Activated CD4-positive, alpha-beta T cell treated with anti-CD3 and anti-CD28 coated beads, Interleukin-2, amount 10 ng/mL, durations not matched to agents 7 days and 5 days (primary cell): Measurements from ENCODE around the gene TRPV3. TPM values are rescaled to one million over a fixed set of nuclear protein-coding genes. Genes with fewer than 3 reads are reported as not detected.

ENCODE experiments used
- CTCF ChIA-PET: fragments of 350-600 bp; sonication (Branson Sonifier 250); formaldehyde crosslinking; loops from one replicate; lab custom pipeline; 2021; ENCODE audit warnings: antibody characterized with exemption; lab: Charles Lee
- POLR2A ChIA-PET: fragments of 350-600 bp; sonication (Branson Sonifier 250); formaldehyde crosslinking; loops from one replicate; lab custom pipeline; 2021; ENCODE audit warnings: antibody characterized with exemption; lab: Charles Lee
- DNase-seq: peaks from one replicate; pipeline ENCODE4 v3.0.0-alpha.2; 2020
- H3K27ac Mint-ChIP-seq: one replicate; pipeline ENCODE4 v1.8.0; 2021; ENCODE audit warnings: mild to moderate bottlenecking, moderate library complexity, mixed read lengths
- H3K27me3 Mint-ChIP-seq: one replicate; pipeline ENCODE4 v1.8.0; 2021; ENCODE audit warnings: mixed read lengths
- H3K36me3 Mint-ChIP-seq: one replicate; pipeline ENCODE4 v1.8.0; 2021; ENCODE audit warnings: low read depth, mixed read lengths
- H3K4me1 Mint-ChIP-seq: one replicate; pipeline ENCODE4 v1.8.0; 2021; ENCODE audit warnings: mixed read lengths
- H3K4me3 Mint-ChIP-seq: one replicate; pipeline ENCODE4 v1.8.0; 2021; ENCODE audit warnings: mild to moderate bottlenecking, moderate library complexity, mixed read lengths
- H3K9me3 Mint-ChIP-seq: one replicate; pipeline ENCODE4 v1.8.0; 2021; ENCODE audit warnings: mixed read lengths
- total RNA-seq, 2 experiments: library from RNA; stranded (reverse); gene quantifications; one replicate each; pipeline ENCODE4 v1.2.3, GENCODE V29; 2021

TRPV3 gene
- total RNA-seq = under 1 TPM; 0.10 to 0.27 TPM

GRCh38 chr17:3557768-3558583 is at the start of gene TRPV3:
Gene TRPV3 (minus strand): TSS chr17:3557812. CDS start chr17:3554850, 2,962 bp downstream.
- DNase-seq = peak; percentile 24
- CTCF ChIA-PET = interaction anchor here (0.7 kb wide), 1 partner anchor 13 kb away, joined by 3 read pairs; no protein-coding TSS in a partner anchor
- no peak within 1 kb of the TSS for H3K4me3 Mint-ChIP-seq

DNA sequence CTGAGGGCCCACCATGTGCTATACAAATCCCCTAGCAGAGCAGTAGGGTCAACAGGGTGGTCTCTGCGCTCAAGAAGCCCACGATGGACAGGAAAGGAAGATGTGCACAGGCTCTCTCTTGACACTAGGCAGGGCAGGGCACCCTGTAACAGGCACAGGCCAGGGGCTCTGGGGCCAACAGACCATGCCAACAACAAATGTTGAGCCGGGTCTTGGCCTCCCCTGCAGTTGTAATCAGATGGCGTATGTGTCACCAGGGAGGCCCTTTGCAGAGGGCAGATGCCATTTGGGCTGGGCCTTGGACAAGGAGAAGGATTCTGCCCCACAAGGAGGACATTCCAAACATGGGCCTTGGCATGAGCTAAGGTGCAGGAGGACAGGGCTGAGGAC is 46.3 kb upstream of the TRPV3 start:
- ChIA-PET CTCF (interaction anchor here (0.6 to 1.5 kb wide), 2 partner anchors 40 to 243 kb away, joined by 3 read pairs; no protein-coding TSS in a partner anchor), POLR2A (no interaction called here)
- H3K9me3 Mint-ChIP-seq = no peaks in the 10 kb centered on the region
- no peak for DNase-seq
- no peaks in the 10 kb centered on the region for H3K27me3 Mint-ChIP-seq
- H3K36me3 Mint-ChIP-seq = peaks cover 4% of the 10 kb centered on the region
- H3K4me3 Mint-ChIP-seq = no peak overlapping the region
- H3K27ac Mint-ChIP-seq = no peak overlapping the region
- H3K4me1 Mint-ChIP-seq = peaks cover 4% of the 10 kb centered on the region

More at GRCh38 chr17:3557768-3558583, at the start of gene TRPV3:
- Mint-ChIP-seq H3K27me3 (no peaks in the 10 kb centered on the region), H3K36me3 (no peaks in the 10 kb centered on the region), H3K27ac (peak within 1 kb of the TSS; percentile 52), H3K4me1 (peaks cover 10% of the 10 kb centered on the region), H3K9me3 (no peaks in the 10 kb centered on the region)
- POLR2A ChIA-PET = interaction anchor here (0.6 to 0.9 kb wide), 2 partner anchors 10 to 78 kb away, joined by 3 read pairs; partner anchors contain the start of gene SHPK

DNA sequence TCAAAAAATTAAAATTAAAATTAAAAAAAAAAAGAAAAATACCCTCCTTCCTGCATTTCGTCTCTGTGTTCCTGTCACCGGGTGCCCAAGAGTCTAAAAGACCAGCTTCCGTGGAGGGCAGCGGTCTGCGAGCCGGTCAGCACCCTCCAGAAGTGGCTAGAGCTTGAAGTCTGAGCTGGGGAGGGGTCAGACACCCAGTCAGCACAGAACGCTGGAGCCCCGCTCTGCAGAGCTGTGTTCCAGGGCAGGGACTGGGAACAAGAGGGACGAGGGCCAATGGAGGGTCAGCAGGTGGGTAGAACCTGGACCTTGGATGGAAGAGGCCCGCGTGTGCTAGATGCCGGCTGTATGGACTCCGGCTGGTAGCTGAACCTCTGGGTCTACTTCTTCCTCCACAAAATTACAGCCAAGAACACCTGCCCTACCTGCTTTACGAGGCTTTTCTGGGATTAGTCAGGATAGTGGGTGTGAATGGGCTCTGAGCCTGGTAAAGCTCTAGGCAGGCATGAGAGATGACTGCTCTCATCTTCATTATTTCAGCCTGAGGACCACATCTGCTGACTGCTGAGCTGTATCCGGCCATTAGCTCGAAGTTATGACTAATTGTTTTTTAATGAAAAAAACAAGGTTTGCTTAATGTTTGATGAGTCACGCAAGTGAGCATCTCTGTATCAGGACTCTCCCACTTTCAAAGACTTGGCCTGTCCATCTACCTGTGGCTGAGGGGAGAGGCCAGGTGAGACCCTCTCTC is 45.7 kb upstream of the TRPV3 start:
- no peak overlapping the region for H3K27ac Mint-ChIP-seq
- H3K9me3 Mint-ChIP-seq = no peaks in the 10 kb centered on the region
- H3K27me3 Mint-ChIP-seq = no peaks in the 10 kb centered on the region
- POLR2A ChIA-PET = no interaction called here
- H3K4me3 Mint-ChIP-seq = no peak overlapping the region
- no peak for DNase-seq
- peaks cover 2% of the 10 kb centered on the region for H3K36me3 Mint-ChIP-seq
- peaks cover 4% of the 10 kb centered on the region for H3K4me1 Mint-ChIP-seq
- CTCF ChIA-PET = interaction anchor here (0.7 to 1.5 kb wide), 4 partner anchors 11 to 243 kb away, joined by 3 to 4 read pairs (median 3); no protein-coding TSS in a partner anchor

GRCh38 chr17:3602499-3602898 is 44.9 kb upstream of the TRPV3 start:
- H3K27me3 Mint-ChIP-seq = no peaks in the 10 kb centered on the region
- H3K36me3 Mint-ChIP-seq = no peaks in the 10 kb centered on the region
- no peak overlapping the region for H3K27ac Mint-ChIP-seq
- peaks cover 4% of the 10 kb centered on the region for H3K4me1 Mint-ChIP-seq
- POLR2A ChIA-PET = no interaction called here
- no peak overlapping the region for H3K4me3 Mint-ChIP-seq
- DNase-seq = peak; percentile 39
- no peaks in the 10 kb centered on the region for H3K9me3 Mint-ChIP-seq
- CTCF ChIA-PET = interaction anchor here (1.4 kb wide), 1 partner anchor 11 kb away, joined by 4 read pairs; no protein-coding TSS in a partner anchor

- H3K9me3 Mint-ChIP-seq = no peaks in the 10 kb centered on the region
- H3K27ac Mint-ChIP-seq = no peak overlapping the region
- CTCF ChIA-PET = interaction anchor here (1.3 kb wide), 2 partner anchors 9 to 19 kb away, joined by 3 read pairs; no protein-coding TSS in a partner anchor
- H3K4me3 Mint-ChIP-seq = no peak overlapping the region
- POLR2A ChIA-PET = no interaction called here
- H3K36me3 Mint-ChIP-seq = no peaks in the 10 kb centered on the region
- H3K4me1 Mint-ChIP-seq = peaks cover 4% of the 10 kb centered on the region
- no peak for DNase-seq
- no peaks in the 10 kb centered on the region for H3K27me3 Mint-ChIP-seq
Measured at GRCh38 chr17:3600529-3601205, 43.1 kb upstream of the TRPV3 start.

DNA sequence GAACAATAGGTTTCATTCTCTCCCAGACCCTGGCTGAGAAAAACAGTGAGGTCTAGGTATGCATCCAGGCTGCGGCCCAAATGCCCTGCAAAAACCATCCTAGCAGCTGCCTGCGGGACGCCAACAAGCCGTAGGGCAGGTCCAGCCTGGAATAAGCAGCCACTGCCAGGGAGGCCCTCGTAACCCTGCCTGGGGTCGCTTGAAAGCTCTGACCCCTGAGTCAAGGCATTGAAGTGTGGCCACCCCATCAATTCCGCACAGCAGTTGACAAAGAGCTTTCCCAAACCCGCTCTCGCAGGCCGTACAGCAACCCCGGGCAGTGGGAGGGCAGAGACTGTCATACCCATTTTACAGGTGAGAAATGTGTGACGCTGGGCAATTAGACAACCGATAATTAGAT is 40.5 kb upstream of the TRPV3 start:
- no peaks in the 10 kb centered on the region for H3K9me3 Mint-ChIP-seq
- no peaks in the 10 kb centered on the region for H3K36me3 Mint-ChIP-seq
- H3K4me3 Mint-ChIP-seq = no peak overlapping the region
- DNase-seq = no peak
- POLR2A ChIA-PET = no interaction called here
- H3K4me1 Mint-ChIP-seq = peaks cover 4% of the 10 kb centered on the region
- CTCF ChIA-PET = interaction anchor here (0.6 kb wide), 1 partner anchor 39 kb away, joined by 3 read pairs; no protein-coding TSS in a partner anchor
- no peak overlapping the region for H3K27ac Mint-ChIP-seq
- H3K27me3 Mint-ChIP-seq = no peaks in the 10 kb centered on the region

GRCh38 chr17:3596804-3597464 is 39.3 kb upstream of the TRPV3 start:
- CTCF ChIA-PET = no interaction called here
- no peak for DNase-seq
- H3K9me3 Mint-ChIP-seq = no peaks in the 10 kb centered on the region
- POLR2A ChIA-PET = no interaction called here
- no peak overlapping the region for H3K27ac Mint-ChIP-seq
- no peak overlapping the region for H3K4me3 Mint-ChIP-seq
- no peaks in the 10 kb centered on the region for H3K4me1 Mint-ChIP-seq
- no peaks in the 10 kb centered on the region for H3K27me3 Mint-ChIP-seq
- no peaks in the 10 kb centered on the region for H3K36me3 Mint-ChIP-seq

DNA sequence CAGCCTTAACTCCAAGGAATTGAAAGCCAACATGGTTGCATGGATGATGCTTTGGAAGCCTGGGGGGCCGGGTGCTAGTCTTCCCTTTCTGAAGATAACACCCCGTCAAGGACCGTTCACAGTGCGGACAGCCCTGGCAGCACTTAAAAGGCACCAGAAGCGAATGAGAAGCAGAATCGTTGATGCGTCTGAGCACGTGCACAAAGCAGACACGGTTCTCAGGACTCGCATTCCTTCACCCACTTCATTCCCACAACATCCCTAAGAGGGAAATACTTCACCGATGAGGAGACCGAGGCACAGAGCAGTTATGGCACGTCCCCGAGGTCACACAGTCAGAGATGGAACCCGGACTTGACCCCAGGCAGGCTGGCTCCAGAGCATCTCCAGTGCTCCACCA is 37.4 kb upstream of the TRPV3 start:
- no peaks in the 10 kb centered on the region for H3K4me1 Mint-ChIP-seq
- H3K36me3 Mint-ChIP-seq = no peaks in the 10 kb centered on the region
- H3K9me3 Mint-ChIP-seq = no peaks in the 10 kb centered on the region
- no peaks in the 10 kb centered on the region for H3K27me3 Mint-ChIP-seq
- ChIA-PET CTCF (no interaction called here), POLR2A (no interaction called here)
- no peak overlapping the region for H3K4me3 Mint-ChIP-seq
- H3K27ac Mint-ChIP-seq = no peak overlapping the region
- no peak for DNase-seq

DNA sequence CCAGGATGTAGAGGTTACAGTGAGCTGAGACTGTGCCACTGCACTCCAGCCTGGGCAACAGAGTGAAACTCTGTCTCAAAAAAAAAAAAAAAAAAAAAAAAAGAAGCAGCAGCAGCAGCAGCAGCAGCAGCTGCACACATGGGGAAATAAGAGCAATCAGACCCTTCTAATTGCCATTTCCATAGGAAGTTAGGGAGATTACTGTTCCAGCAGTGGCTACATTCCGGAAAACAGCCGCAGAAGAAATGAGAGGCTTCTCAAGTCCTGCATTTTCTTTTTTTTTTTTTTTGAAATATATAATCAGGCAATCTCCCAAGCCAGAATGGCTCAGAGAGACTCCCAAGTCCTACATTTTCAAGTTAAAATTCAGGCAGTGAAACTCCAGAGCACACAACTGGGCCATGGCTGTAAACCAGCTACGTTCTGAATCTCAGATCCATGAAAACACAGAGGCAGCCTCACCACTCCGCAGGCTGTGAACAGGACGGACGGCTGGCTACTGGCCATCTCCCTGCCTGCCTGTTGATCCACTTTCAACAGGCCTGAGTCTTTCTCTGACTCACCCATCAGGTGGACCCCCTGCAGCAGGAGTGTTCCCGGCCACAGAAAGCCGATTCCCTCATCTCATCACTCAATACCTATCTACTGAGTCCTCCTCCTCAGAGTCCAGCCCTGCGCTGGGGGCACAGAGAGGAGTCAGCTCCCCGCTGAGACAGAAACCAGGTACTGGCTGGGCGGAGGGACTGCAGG is 36.6 kb upstream of the TRPV3 start:
- Mint-ChIP-seq H3K27me3 (no peaks in the 10 kb centered on the region), H3K36me3 (no peaks in the 10 kb centered on the region), H3K4me3 (no peak overlapping the region), H3K27ac (no peak overlapping the region), H3K4me1 (no peaks in the 10 kb centered on the region), H3K9me3 (no peaks in the 10 kb centered on the region)
- ChIA-PET CTCF (interaction anchor here (0.6 kb wide), 1 partner anchor 88 kb away, joined by 3 read pairs; no protein-coding TSS in a partner anchor), POLR2A (no interaction called here)
- DNase-seq = no peak

GRCh38 chr17:3593384-3593783 is 35.8 kb upstream of the TRPV3 start:
- ChIA-PET POLR2A (no interaction called here), CTCF (no interaction called here)
- no peak for DNase-seq
- Mint-ChIP-seq H3K9me3 (no peaks in the 10 kb centered on the region), H3K36me3 (no peaks in the 10 kb centered on the region), H3K4me3 (no peak overlapping the region), H3K27ac (no peak overlapping the region), H3K27me3 (no peaks in the 10 kb centered on the region), H3K4me1 (no peaks in the 10 kb centered on the region)

GRCh38 chr17:3592216-3592860 is 34.7 kb upstream of the TRPV3 start:
- POLR2A ChIA-PET = no interaction called here

More at GRCh38 chr17:3592216-3592860, 34.7 kb upstream of the TRPV3 start:
- no peak overlapping the region for H3K27ac Mint-ChIP-seq
- H3K9me3 Mint-ChIP-seq = no peaks in the 10 kb centered on the region
- no peaks in the 10 kb centered on the region for H3K27me3 Mint-ChIP-seq
- no peak for DNase-seq
- no peak overlapping the region for H3K4me3 Mint-ChIP-seq
- CTCF ChIA-PET = interaction anchor here (1.4 kb wide), 1 partner anchor 8 kb away, joined by 3 read pairs; no protein-coding TSS in a partner anchor
- H3K4me1 Mint-ChIP-seq = no peaks in the 10 kb centered on the region
- H3K36me3 Mint-ChIP-seq = no peaks in the 10 kb centered on the region
